ENCODE measurements around the gene SPATA13. TPM values are rescaled to one million over a fixed set of nuclear protein-coding genes. Genes with fewer than 3 reads are reported as not detected.

SPATA13 gene
- polyA plus RNA-seq, 4 donors: 4.0 to 65.8 (median 56.8) TPM

DNA sequence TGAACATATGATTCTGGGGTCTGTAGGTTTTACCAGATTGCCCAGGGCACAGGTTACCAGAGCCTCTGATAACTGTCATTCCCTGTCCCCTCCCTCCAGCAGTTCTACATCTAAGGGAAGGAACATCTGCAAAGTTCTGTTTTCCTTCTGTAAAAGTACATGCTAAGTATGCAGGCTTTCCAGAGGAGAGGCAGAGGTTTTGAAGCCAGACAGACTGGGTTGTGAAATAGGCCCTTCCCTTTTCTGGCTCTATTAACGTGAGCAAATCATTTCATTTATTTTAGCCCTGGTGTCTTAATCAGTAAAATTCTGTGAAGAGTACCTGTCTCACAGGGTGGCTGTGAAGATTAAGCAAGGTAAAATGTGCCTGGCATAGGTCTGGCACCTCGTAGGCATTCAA is 82.8 kb downstream of the SPATA13 start:
- DNase-seq (ENCODE audit: low read depth in 4 of 4, low spot score in 3 of 4): no peak

DNA sequence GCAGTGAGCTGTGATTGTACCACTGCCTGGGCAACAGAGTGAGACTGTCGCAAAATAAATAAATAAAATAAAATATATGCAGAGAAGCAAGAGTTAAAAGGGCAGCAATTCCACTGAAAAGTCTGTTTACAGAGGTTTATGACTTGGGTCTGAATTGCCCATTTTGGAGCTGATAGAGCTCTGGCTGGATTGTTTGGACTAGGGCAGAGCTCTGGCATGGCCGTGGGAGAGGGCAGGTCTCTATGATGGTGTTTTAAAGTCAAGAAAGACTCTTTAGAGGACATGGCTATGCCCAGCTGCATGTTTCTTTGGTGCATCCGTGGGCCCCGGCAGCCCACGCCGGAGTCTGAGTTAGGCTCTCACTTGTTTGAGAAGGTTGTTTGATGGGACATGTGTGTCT is 84.3 kb downstream of the SPATA13 start:
- DNase-seq (ENCODE audit: low read depth in 4 of 4, low spot score in 3 of 4): no peak

DNA sequence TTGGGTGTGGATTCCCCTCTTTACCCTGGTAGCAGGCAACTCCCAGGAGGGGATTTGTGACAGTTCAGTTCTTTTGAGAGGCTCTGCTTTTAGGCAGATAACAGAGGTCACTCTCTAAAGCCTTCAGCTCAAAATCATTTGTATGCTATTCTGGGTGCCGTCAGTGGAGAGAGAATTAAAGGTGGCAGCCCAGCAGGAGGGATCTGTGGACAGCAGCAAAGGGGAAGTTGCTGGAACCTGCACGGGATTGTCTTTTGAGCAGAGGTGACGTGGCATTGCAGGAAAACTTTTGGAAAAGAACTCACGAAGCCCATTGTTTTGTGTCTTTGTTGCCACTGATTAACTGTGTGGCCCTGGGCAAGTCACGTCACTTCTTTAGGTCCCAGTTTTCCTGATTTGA is 86.5 kb downstream of the SPATA13 start:
- no peak for DNase-seq (ENCODE audit: low read depth in 4 of 4, low spot score in 3 of 4)

DNA sequence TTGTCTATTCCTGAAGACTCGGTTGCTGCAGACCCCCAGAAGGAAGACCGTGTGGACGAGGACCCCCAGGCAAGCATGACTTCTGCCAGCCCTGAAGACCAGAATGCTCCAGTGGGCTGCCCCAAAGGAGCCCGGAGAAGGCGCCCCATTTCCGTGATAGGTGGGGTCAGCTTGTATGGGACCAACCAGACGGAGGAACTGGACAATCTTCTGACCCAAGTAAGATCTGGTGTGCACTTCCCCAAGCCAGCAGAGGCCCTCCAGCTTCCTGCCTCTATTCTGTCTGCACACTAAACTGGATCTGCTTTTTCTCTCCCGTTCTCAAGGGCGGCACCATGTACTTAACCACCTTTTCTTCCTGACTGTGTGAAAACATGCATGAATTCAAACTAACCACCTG is 89.1 kb downstream of the SPATA13 start:
- DNase-seq (ENCODE audit: low read depth in 4 of 4, low spot score in 3 of 4): no peak

DNA sequence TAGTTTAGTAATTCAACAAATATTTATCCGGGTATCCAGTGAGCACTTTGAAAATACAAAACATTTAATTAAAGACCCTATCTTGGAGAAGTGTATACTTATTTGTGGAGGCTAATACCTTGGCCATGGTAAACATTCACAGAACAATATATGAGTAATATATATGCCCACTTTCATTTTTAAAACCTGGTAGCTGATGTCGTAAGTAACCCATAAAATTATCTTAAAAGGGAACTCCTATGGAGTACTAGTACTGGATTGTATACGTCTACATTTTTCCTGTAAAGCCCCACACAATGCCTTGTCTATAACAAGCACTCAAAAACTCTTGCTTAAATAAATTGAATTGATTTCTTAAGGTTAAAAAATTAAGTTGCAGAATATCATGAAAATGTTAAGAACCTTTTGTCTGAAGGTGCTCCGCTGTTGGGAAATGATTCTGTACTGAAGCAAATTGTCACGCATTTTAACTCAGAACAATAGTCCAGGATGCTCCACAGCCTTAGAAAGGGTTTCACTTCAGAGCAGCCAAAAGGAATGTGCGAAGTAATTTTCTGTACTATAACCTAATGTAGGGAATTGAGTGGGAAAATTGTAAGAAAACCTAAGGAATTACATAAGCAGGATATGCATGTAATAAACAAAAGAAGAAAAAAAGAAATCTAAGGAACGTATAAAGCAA is 90.0 kb downstream of the SPATA13 start:
- no peak for DNase-seq (ENCODE audit: low read depth in 4 of 4, low spot score in 3 of 4)

DNA sequence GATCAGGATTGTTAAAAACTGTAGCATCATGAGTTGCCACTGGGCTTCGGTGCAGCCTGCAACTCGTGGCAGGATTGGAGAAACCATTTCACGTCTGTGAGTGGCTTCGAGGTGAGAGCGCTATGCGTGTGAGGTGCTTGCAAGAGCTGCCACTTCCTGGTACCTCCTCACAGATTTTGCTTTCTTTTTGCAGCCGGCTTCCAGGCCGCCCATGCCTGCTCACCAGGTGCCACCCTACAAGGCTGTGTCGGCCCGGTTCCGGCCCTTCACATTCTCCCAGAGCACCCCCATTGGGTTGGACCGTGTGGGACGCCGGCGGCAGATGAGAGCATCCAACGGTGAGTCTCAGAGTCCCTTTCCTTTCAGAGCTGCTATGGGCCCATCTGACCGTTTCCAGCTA is 91.0 kb downstream of the SPATA13 start:
- no peak for DNase-seq (ENCODE audit: low read depth in 4 of 4, low spot score in 3 of 4)

DNA sequence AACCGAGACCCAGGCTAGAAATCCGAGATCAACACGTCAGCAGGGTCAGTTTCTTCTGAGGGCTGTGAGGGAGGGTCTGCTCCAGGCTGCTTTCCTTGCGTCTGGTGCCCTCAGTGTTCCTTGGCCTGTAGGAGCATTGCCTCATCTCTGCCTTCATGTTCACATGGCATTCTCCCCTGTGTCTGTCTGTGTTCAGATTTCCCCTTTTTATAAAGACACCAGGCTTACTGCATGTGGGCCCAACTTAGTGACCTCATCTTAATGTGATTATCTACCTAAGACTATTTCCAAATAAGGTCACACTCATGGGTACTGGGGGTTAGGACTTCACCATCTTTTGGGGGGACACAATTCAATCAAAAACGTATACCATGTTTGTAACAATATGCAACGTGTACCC is 91.6 kb downstream of the SPATA13 start:
- DNase-seq (ENCODE audit: low read depth in 4 of 4, low spot score in 3 of 4): no peak

DNA sequence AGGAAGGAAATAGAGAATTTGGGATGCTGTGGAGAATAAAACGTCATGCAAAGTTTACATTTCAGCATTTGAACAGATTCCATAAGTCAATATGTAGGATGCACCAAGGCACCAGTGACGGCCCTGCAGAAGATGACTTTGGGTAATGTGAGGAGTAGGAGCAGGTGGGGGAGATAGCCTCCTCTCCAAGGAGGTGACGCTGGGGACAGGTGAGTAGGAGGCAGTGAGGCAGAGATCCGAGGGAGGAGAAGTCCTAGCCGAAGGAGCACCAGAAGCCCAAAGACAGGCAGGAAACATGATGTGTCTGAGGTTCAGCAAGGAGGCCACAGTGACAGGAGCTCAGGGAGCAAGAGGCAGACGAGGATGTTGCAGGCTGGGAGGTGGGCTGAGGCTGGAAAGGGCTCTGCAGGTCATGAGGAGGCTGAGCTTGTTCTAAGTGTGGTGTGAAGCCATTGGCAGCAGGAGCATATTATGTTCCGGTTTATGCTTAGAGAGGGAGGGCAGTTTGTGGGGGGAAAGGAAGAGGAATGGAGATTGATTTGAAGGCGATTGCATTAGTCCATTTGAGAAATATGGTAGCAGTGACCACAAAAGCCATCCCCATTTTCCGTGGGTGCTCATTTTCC is 93.1 kb downstream of the SPATA13 start:
- no peak for DNase-seq (ENCODE audit: low read depth in 4 of 4, low spot score in 3 of 4)

DNA sequence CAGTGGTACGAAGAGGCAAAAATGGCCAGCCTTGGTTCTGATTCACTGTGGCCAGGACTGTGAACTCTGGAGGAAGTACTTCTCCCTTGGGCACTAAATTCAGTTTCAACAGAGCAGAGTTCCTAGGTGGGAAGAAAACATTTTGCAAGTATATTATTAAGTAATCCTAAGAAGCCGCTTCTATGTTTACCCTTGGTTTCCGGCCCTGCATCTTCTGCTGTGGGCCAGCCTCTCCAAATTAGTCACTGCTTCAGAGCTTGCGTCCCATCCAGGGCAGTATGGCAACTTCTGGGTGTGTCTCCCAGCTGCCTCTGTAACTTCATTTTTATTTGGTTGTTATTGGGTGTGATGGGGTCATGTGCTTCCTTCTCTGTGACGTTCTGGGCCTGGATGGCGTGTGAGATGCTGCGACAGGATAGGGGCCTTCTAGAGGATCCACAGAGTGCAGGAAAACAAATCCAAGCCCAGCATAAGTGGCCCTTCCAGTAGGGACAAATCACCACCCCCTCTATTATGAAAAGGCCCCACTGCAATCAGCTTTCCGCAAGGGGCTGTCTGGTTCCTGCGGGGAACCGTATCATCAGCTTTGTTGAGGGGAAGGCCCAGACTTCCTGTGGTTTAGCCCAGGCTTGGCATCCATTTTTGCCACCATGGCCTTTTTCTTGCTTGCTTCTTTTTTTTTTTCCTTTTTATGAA is 93.8 kb downstream of the SPATA13 start:
- no peak for DNase-seq (ENCODE audit: low read depth in 4 of 4, low spot score in 3 of 4)

DNA sequence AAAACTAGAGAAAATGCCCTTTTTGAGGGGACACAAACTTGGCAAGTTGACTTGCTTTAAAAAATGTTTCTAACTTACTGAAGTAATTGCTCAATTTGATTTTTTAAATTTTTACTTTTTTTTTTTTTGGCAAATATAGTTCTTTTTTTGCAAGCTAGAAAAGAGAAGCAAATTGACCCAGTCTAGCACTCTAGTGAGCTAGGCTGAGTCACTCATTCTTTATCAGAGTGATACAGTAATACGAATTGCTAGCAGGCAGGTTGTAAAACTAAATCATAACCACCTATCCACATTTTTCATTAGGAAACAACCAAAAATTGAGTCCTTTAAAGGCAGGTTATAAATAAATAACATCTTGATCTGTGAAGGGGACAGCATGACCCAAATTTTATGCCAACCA is 97.0 kb downstream of the SPATA13 start:
- DNase-seq (ENCODE audit: low read depth in 4 of 4, low spot score in 3 of 4): no peak

DNA sequence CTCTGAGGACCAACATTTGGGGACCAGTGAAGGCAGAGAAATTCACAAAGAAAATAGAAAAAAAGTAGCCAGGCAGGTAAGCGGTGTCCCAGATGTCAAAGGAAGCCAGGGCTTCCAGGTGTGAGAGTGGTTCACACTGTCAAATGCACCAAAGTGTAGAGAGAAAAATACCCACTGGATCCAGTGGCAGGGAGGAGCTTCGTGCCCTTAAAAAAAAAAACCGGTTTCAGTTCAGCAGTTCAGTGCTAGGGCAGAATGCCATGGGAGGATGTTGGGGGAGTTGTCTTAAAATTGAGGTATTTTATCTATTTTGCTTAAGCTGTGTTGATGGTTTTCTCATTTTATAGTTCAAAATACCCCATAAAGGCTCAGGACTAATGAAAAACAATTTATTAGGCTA is 101.0 kb downstream of the SPATA13 start:
- no peak for DNase-seq (ENCODE audit: low read depth in 4 of 4, low spot score in 3 of 4)

DNA sequence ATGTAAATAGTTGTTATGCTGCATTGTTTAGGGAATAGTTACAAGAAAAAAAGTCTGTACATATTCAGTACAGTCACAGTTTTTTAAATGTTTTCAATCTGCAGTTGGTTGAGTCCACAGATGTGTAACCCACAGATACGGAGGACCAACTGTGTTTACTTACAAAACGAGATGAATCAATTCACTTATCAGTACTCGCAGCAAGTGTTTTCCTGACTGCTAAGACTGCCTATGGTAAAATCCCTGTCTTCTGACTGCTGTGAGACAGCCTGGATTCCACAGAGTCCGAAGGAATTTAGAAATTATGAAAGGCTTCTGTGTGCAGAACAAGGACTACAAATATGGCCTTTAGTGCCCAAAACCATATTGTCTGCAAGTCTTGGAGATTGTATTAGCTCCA is 103.1 kb downstream of the SPATA13 start:
- DNase-seq (ENCODE audit: low read depth in 4 of 4, low spot score in 3 of 4): no peak

DNA sequence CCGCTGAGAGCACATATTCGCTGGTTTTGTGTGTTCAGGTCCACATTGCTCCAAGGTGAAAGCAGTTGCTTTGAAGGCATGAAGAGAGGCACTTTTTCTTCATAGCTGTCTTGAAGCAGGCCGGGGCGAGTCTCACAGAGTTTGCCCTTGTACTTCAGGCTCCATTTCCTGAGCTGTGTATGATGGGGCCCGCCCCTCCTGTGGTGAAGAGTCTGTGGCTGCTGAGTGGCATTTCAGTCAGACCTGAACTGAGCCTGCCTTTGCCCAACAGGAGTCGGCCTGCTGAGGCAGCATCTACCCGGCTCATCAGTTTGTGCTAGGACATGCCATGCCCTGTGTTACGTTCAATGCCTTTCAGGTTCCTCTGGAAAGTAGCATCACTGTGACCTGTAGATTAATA is 104.5 kb downstream of the SPATA13 start:
- no peak for DNase-seq (ENCODE audit: low read depth in 4 of 4, low spot score in 3 of 4)

DNA sequence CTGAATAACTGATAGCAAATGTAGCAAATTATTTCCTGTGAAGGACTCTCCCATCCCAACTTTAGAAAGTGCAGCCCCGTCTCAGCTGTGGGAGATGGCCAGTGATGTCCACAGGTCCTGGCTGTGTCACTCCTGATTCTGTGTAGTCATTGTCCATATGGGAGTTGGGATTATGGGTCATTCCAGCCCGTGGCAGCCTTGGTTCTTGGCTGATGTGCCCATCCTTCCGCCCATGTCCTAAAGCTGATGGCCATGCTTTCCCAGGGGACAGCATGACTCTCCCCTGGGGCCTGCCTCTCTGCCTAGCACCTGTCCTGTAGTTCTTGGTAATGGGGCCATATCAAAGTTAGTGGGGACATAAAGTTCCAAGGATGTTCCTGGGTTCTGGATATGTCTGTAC is 104.9 kb downstream of the SPATA13 start:
- no peak for DNase-seq (ENCODE audit: low read depth in 4 of 4, low spot score in 3 of 4)

DNA sequence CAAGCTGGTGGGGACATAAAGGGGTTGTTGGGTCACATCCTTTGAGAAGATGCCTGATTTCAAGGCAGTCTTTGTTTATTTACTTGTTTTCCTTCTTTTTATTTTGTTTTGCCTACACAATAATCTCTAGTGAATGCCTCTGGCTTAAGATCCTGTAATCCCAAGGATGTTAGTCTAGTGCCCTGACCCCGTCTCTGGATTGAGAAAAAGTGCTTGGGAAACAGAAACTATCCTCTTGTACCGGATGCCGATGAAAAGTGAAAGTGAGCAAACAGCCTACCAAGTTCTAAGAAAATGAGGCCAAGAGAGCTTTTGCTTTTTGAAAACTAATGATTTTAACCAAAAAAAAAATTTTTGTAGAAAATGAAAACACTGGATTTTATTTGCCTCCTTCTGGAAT is 106.8 kb downstream of the SPATA13 start:
- DNase-seq (ENCODE audit: low read depth in 4 of 4, low spot score in 3 of 4): no peak

DNA sequence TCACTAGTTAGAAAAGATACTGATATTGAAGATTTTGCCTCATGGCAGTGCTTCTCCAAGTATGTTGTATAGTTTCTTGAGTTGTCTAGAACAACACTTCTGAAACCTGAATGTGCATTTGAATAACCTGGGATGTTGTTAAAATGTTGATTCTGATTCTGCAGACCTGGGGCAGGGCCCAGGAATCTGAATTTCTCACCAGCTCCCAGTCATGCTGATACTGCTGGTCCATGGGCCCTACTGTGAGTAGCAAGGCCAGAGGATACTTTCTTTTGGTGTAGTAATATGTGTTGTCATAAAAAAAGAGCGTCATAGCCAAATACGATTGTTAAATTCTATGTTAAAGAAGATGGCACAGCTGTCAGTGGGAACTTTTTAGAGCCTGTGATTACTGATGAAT is 107.3 kb downstream of the SPATA13 start:
- no peak for DNase-seq (ENCODE audit: low read depth in 4 of 4, low spot score in 3 of 4)

DNA sequence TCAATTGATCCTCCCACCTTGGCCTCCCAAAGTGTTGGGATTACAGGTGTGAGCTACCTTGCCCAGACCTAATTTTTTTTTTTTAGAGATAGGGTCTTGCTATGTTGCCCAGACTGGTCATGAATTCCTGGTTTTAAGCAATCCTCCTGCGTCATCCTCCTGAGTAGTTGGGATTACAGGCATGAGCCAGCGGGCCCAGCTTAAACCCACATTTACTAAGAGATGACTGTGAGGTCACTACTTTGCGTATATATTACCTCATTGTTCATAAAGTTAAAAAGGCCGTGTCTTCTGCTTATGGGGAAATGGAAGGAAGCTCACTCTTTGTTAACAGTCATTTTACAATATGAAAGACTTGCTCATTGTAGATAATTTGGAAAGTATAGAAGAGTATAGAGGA is 109.3 kb downstream of the SPATA13 start:
- DNase-seq (ENCODE audit: low read depth in 4 of 4, low spot score in 3 of 4): no peak

DNA sequence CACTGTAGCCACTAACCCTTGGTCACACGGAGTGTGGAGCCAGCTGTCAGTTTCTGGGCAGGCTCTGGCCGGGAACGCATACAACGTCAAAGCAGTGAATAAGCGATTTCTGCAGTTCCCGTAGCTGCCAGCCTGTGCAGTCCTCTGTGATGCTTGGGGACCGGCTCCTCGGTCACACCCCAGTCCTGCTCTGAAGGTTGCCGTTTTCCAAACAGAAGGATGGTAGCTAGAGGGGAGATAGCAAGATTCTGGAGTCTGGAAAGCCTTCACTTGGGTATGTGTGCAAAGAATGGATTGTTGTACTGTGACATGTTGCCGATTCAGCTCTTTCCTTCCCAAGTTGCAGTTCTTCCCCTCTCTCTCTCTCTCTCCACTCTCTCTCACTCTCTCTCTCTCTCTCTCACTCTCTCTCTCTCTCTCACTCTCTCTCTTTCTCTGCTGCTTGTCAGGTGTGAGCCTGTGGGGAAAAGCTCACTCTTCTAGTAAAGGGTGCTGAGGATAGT is 110.2 kb downstream of the SPATA13 start:
- no peak for DNase-seq (ENCODE audit: low read depth in 4 of 4, low spot score in 3 of 4)

DNA sequence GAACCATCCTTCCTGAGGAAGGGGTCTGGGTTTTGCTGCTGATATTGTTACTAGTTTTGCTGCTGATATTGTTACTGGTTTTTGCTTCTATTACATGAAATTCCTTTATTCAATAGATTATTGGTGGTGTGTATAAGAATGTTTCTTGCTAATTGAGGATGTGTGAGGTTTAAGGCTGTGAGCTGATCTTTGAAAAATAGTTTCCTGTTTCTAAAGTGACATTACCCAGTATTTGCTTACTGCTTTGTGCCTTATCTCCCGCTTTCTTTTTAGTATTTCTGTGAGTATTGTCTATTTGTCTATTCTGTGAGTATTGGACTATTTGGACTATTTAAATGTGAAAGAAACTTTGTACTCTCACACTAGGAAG is 110.7 kb downstream of the SPATA13 start:
- DNase-seq (ENCODE audit: low read depth in 4 of 4, low spot score in 3 of 4): no peak

DNA sequence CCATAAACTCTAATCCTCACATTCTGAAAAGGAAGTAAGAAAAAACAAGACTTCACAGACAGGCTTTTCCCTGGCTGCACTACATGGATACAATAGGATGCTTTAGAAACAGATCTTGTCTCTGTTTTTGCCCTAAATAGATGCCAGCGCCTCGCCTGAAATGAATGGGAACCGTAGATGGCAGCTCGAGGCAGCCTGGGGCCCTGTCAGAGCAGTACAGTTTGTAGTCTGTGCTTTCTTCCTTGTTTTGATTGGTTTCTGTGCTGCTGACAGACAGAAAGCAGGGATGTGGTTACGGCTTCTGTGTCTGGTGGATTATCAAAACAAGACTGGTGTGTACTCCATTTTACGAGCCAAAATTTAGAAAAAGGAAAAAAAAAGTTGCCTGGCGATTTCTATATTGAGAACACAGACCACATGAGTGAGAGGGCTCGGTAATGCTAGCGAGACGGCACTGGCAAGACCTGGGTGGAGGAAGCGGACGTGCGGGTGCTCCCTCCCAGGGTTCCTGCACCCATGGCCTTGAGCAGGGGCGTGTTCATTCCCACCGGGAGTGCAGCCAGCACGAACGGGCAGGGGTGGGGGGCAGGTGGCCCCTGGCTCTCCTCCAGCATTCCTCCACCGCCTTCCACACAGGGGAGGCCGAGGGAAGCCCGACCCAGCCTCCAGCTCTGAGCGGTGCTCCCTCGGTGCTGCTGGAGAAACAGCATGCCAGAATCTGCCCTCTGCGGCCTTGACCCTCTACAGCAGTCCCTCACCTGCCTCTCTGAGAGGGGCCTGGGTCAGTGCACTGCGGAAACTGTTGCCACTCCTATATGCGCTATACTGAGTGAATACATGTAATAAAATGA is 111.3 kb downstream of the SPATA13 start:
- DNase-seq (ENCODE audit: low read depth in 4 of 4, low spot score in 3 of 4): no peak

All from left renal pelvis (tissue), 4 donors.